ENCODE results near the gene ZNF385C. TPM values are rescaled to one million over a fixed set of nuclear protein-coding genes. Genes with fewer than 3 reads are reported as not detected.
A peak's percentile ranks its signal among the peaks of the same experiment; 100 is the strongest.

ZNF385C gene
- total RNA-seq, 2 experiments from 2014 or later: 0.67 to 0.85 TPM

GRCh38 chr17:42133461-42134041, 35.3 kb upstream of the ZNF385C start:
- DNase-seq (ENCODE audit: low spot score): peak; percentile 97
- peak overlapping the region; percentile 43 for H3K4me3 ChIP-seq (ENCODE audit: low read depth, low read length, poor library complexity, severe bottlenecking)
- ChIA-PET CTCF (ENCODE audit: unreplicated experiment) (interaction anchor here (0.5 kb wide), 1 partner anchor 12 kb away, joined by 3 read pairs; the partner anchor contains the start of gene KAT2A), POLR2A (interaction anchor here (0.6 to 1.7 kb wide), 6 partner anchors 9 to 295 kb away, joined by 3 to 6 read pairs (median 4); no protein-coding TSS in a partner anchor)
- H3K4me2 ChIP-seq (ENCODE audit: low read length): peak overlapping the region; percentile 85
- no peak overlapping the region for H2AFZ ChIP-seq (ENCODE audit: low read length)
- peak overlapping the region; percentile 94 for H3K27ac ChIP-seq (ENCODE audit: low read depth, low read length, poor library complexity, severe bottlenecking)
- no peaks in the 10 kb centered on the region for H3K9me2 ChIP-seq (ENCODE audit: insufficient read depth, low read length)
- H3K36me3 ChIP-seq (ENCODE audit: insufficient read depth, low read length): peaks cover 69% of the 10 kb centered on the region
- H4K20me1 ChIP-seq (ENCODE audit: insufficient read depth, low read length): 0 out of 2 replicates have a peak, but pooled peaks cover 5% of the 10 kb centered on the region
- peaks cover 66% of the 10 kb centered on the region for H3K79me2 ChIP-seq (ENCODE audit: insufficient read depth, low read depth, low read length)
- intact Hi-C loops (cut with micrococcal nuclease; ENCODE audit: unreplicated experiment): loop anchor here (5.0 kb wide), 2 partner anchors 49 to 404 kb away; partner anchors contain the start of genes KCNH4 and NAGLU
- TF ChIP-seq EZH2phosphoT487 (IDR thresholded peaks at IDR 0.05; ENCODE audit: borderline replicate concordance, low read depth, low read length) (no peak), CTCF (conservative IDR thresholded peaks at IDR 0.05; ENCODE audit: low read length) (no peak)
- BruUV-seq (replicated peaks): no TSS peak
- H3K4me1 ChIP-seq (ENCODE audit: insufficient read depth, low read length, poor library complexity, severe bottlenecking): peaks cover 69% of the 10 kb centered on the region
- H3K9me3 ChIP-seq (ENCODE audit: low read length): no peaks in the 10 kb centered on the region

- Histone ChIP-seq H3K9me3 (ENCODE audit: low read length) (no peaks in the 10 kb centered on the region), H3K4me1 (ENCODE audit: insufficient read depth, low read length, poor library complexity, severe bottlenecking) (peaks cover 69% of the 10 kb centered on the region), H3K79me2 (ENCODE audit: insufficient read depth, low read depth, low read length) (peaks cover 63% of the 10 kb centered on the region), H3K36me3 (ENCODE audit: insufficient read depth, low read length) (peaks cover 72% of the 10 kb centered on the region), H3K4me2 (ENCODE audit: low read length) (peak overlapping the region; percentile 85), H3K9me2 (ENCODE audit: insufficient read depth, low read length) (no peaks in the 10 kb centered on the region), H4K20me1 (ENCODE audit: insufficient read depth, low read length) (0 out of 2 replicates have a peak, but pooled peaks cover 5% of the 10 kb centered on the region), H2AFZ (ENCODE audit: low read length) (no peak overlapping the region), H3K4me3 (ENCODE audit: low read depth, low read length, poor library complexity, severe bottlenecking) (peak overlapping the region; percentile 43), H3K27ac (ENCODE audit: low read depth, low read length, poor library complexity, severe bottlenecking) (peak overlapping the region; percentile 94)
- no TSS peak for BruUV-seq (replicated peaks)
- intact Hi-C loops (cut with micrococcal nuclease; ENCODE audit: unreplicated experiment): loop anchor here (5.0 kb wide), 2 partner anchors 49 to 404 kb away; partner anchors contain the start of genes KCNH4 and NAGLU
- TF ChIP-seq CTCF (conservative IDR thresholded peaks at IDR 0.05; ENCODE audit: low read length): no peak
- TF ChIP-seq EZH2phosphoT487 (IDR thresholded peaks at IDR 0.05; ENCODE audit: borderline replicate concordance, low read depth, low read length): no peak
- no peak for DNase-seq (ENCODE audit: low spot score)
- ChIA-PET CTCF (ENCODE audit: unreplicated experiment) (interaction anchor here (0.5 kb wide), 1 partner anchor 12 kb away, joined by 3 read pairs; the partner anchor contains the start of gene KAT2A), POLR2A (interaction anchor here (1.0 to 1.7 kb wide), 5 partner anchors 10 to 152 kb away, joined by 3 to 8 read pairs (median 4); partner anchors contain the start of gene KAT2A)
These were observed 34.7 kb upstream of the ZNF385C start for GRCh38 chr17:42132941-42133340.

Measured in OCI-LY7 (cell line).